IMR-90 (cell line): ENCODE results near the gene MEF2D. TPM values are rescaled to one million over a fixed set of nuclear protein-coding genes. Genes with fewer than 3 reads are reported as not detected.

ENCODE experiments used
- ATAC-seq: fragments of 200-7000 bp; cut with Tn5 transposase; 2 replicates; pipeline ENCODE4 v1.9.1; 2020; ENCODE audit warnings: low read depth, mild to moderate bottlenecking, moderate library complexity
- BruUV-seq: library from RNA; stranded (reverse); fragments of 400-500 nt; replicated peaks from 2 replicates; lab custom pipeline; 2021; lab: Mats Ljungman, UMichigan
- CTCF ChIA-PET: fragments of 300-600 bp; formaldehyde crosslinking; extraction: SDS; loops from one replicate; lab custom pipeline; 2021; ENCODE audit warnings: antibody characterized with exemption; lab: Yijun Ruan, JAX
- POLR2A ChIA-PET: fragments of 300-600 bp; sonication (Branson Sonifier 250); formaldehyde crosslinking; loops from one replicate; lab custom pipeline; 2022; ENCODE audit warnings: antibody characterized with exemption; ENCODE audit not compliant: unreplicated experiment; lab: Charles Lee
- DNase-seq: peaks from one replicate; pipeline ENCODE4 v3.0.0; 2013
- H2AFZ ChIP-seq: replicated peaks from 2 replicates; pipeline ENCODE3; 2013; ENCODE audit warnings: low read length, mild to moderate bottlenecking; ENCODE audit not compliant: poor library complexity
- H2AK5ac ChIP-seq: 2 replicates; pipeline ENCODE4 v1.6.1; 2013; ENCODE audit warnings: low read depth, low read length, inconsistent platforms
- H2AK9ac ChIP-seq: replicated peaks from 2 replicates; pipeline ENCODE3; 2013; ENCODE audit warnings: mild to moderate bottlenecking, low read depth, low read length, moderate library complexity; ENCODE audit not compliant: poor library complexity
- H2BK120ac ChIP-seq: 2 replicates; pipeline ENCODE4 v1.6.1; 2013; ENCODE audit warnings: low read depth, low read length, inconsistent platforms
- H2BK15ac ChIP-seq: 3 replicates; pipeline ENCODE4 v1.6.1; 2013; ENCODE audit warnings: low read depth, low read length, inconsistent platforms
- H2BK20ac ChIP-seq: 2 replicates; pipeline ENCODE4 v1.6.1; 2013; ENCODE audit warnings: low read depth, mild to moderate bottlenecking, inconsistent platforms, low read length, moderate library complexity
- H2BK5ac ChIP-seq: 2 replicates; pipeline ENCODE4 v1.6.1; 2013; ENCODE audit warnings: mild to moderate bottlenecking, low read depth, low read length, inconsistent platforms; ENCODE audit not compliant: poor library complexity, severe bottlenecking
- H3K14ac ChIP-seq: replicated peaks from 2 replicates; pipeline ENCODE4 v1.6.1; 2013; ENCODE audit warnings: low read depth, low read length, inconsistent platforms
- H3K18ac ChIP-seq: 2 replicates; pipeline ENCODE4 v1.6.1; 2013; ENCODE audit warnings: low read depth, low read length, control low read depth
- H3K23ac ChIP-seq: 2 replicates; pipeline ENCODE4 v1.6.1; 2013; ENCODE audit warnings: low read depth, low read length, inconsistent platforms
- H3K27ac ChIP-seq: 2 replicates; pipeline ENCODE4 v1.5.1; 2013; ENCODE audit warnings: mild to moderate bottlenecking, control low read depth, low read length; ENCODE audit not compliant: insufficient read depth
- H3K27me3 ChIP-seq: 2 replicates; pipeline ENCODE4 v1.6.1; 2013; ENCODE audit warnings: low read length; ENCODE audit not compliant: control insufficient read depth, insufficient read depth
- H3K36me3 ChIP-seq: 2 replicates; pipeline ENCODE4 v1.6.1; 2013; ENCODE audit warnings: low read length, mixed read lengths; ENCODE audit not compliant: control insufficient read depth, insufficient read depth
- H3K4ac ChIP-seq: 2 replicates; pipeline ENCODE4 v1.6.1; 2013; ENCODE audit warnings: low read depth, low read length, inconsistent platforms
- H3K4me1 ChIP-seq: 2 replicates; pipeline ENCODE4 v1.6.1; 2013; ENCODE audit warnings: low read length, mixed read lengths; ENCODE audit not compliant: control insufficient read depth, insufficient read depth
- H3K4me2 ChIP-seq: 2 replicates; pipeline ENCODE4 v1.6.1; 2013; ENCODE audit warnings: low read depth, mild to moderate bottlenecking, control low read depth, low read length, moderate library complexity
- H3K4me3 ChIP-seq: 2 replicates; pipeline ENCODE4 v1.5.1; 2013; ENCODE audit warnings: low read depth, mild to moderate bottlenecking, control low read depth, low read length, moderate library complexity; ENCODE audit not compliant: insufficient read depth
- H3K56ac ChIP-seq: 2 replicates; pipeline ENCODE4 v1.6.1; 2013; ENCODE audit warnings: low read length, inconsistent platforms; ENCODE audit not compliant: insufficient read depth; ENCODE audit errors: extremely low read depth
- H3K79me1 ChIP-seq, 2 experiments: 2 replicates each; pipeline ENCODE4 v1.6.1; 2013; ENCODE audit warnings: low read length in 2 of 2, inconsistent platforms in 1 of 2, low read depth in 1 of 2
- H3K9ac ChIP-seq: 2 replicates; pipeline ENCODE4 v1.6.1; 2013; ENCODE audit warnings: low read depth, low read length, control low read depth
- H3K9me1 ChIP-seq: 2 replicates; pipeline ENCODE4 v1.6.1; 2013; ENCODE audit warnings: low read length, inconsistent platforms; ENCODE audit not compliant: insufficient read depth
- H3K9me3 ChIP-seq: 2 replicates; pipeline ENCODE4 v1.6.1; 2013; ENCODE audit warnings: low read length; ENCODE audit not compliant: control insufficient read depth, insufficient read depth
- H4K20me1 ChIP-seq: 2 replicates; pipeline ENCODE4 v1.6.1; 2013; ENCODE audit warnings: low read length, inconsistent platforms; ENCODE audit not compliant: insufficient read depth
- H4K5ac ChIP-seq: 2 replicates; pipeline ENCODE4 v1.6.1; 2013; ENCODE audit warnings: mild to moderate bottlenecking, low read depth, low read length, control low read depth
- H4K8ac ChIP-seq, 2 experiments: 2 replicates each; pipeline ENCODE4 v1.6.1; 2013; ENCODE audit warnings: low read depth in 2 of 2, low read length in 2 of 2, control low read depth in 1 of 2, inconsistent platforms in 1 of 2
- H4K91ac ChIP-seq: 2 replicates; pipeline ENCODE4 v1.6.1; 2013; ENCODE audit warnings: low read depth, low read length, inconsistent platforms; ENCODE audit not compliant: insufficient read depth
- BHLHE40 ChIP-seq: fragments of 150-350 bp; IDR thresholded peaks from 2 replicates; pipeline ENCODE4 v1.6.1; 2016; ENCODE audit warnings: mild to moderate bottlenecking, low read depth, low read length
- CHD1 ChIP-seq: IDR thresholded peaks from 2 replicates; pipeline ENCODE4 v1.6.1; 2012; ENCODE audit warnings: low read depth, low read length, improper control_type of control experiment
- CTCF ChIP-seq: conservative IDR thresholded peaks from 2 replicates; pipeline ENCODE4 v1.5.1; 2012; ENCODE audit warnings: mild to moderate bottlenecking, low read depth, low read length, improper control_type of control experiment
- ELK1 ChIP-seq: fragments of 150-350 bp; IDR thresholded peaks from 2 replicates; pipeline ENCODE4 v1.6.1; 2016; ENCODE audit warnings: low read depth, mild to moderate bottlenecking, low read length, moderate library complexity, borderline replicate concordance
- MAFK ChIP-seq: IDR thresholded peaks from 2 replicates; pipeline ENCODE4 v1.6.1; 2012; ENCODE audit warnings: low read depth, low read length, improper control_type of control experiment
- MAZ ChIP-seq: IDR thresholded peaks from 2 replicates; pipeline ENCODE4 v1.6.1; 2012; ENCODE audit warnings: low read depth, mild to moderate bottlenecking, low read length, improper control_type of control experiment, moderate library complexity, borderline replicate concordance
- MXI1 ChIP-seq: IDR thresholded peaks from 2 replicates; pipeline ENCODE4 v1.6.1; 2012; ENCODE audit warnings: low read depth, mild to moderate bottlenecking, low read length, moderate library complexity, borderline replicate concordance
- NFE2L2 ChIP-seq: fragments of 150-350 bp; IDR thresholded peaks from 2 replicates; pipeline ENCODE4 v1.6.1; 2016; ENCODE audit warnings: low read depth, mild to moderate bottlenecking, low read length
- POLR2A ChIP-seq: IDR thresholded peaks from 2 replicates; pipeline ENCODE4 v1.6.1; 2012; ENCODE audit warnings: mild to moderate bottlenecking, low read depth, low read length
- RAD21 ChIP-seq: IDR thresholded peaks from 2 replicates; pipeline ENCODE4 v1.6.1; 2012; ENCODE audit warnings: low read length, improper control_type of control experiment
- RCOR1 ChIP-seq: IDR thresholded peaks from 2 replicates; pipeline ENCODE4 v1.6.1; 2012; ENCODE audit warnings: mild to moderate bottlenecking, low read length, improper control_type of control experiment; ENCODE audit not compliant: insufficient replicate concordance
- RFX5 ChIP-seq: IDR thresholded peaks from 2 replicates; pipeline ENCODE4 v1.8.0; 2012; ENCODE audit warnings: low read depth, mild to moderate bottlenecking, low read length, moderate library complexity
- WGBS, 2 experiments: methylation state at CpG; one replicate each; pipeline versions ENCODE4 v1.1.5 to v1.1.7; 2013; ENCODE audit warnings: missing lambda C conversion rate in 2 of 2; ENCODE audit not compliant: insufficient read length in 1 of 2; ENCODE audit errors: extremely low coverage in 2 of 2; 5-methylcytosine and 5-hydroxymethylcytosine counted together
- dilution Hi-C: fragments of 300-500 bp; cut with HindIII; formaldehyde crosslinking; loops from one replicate; pipeline ENCODE4 v1.14.3; 2018; ENCODE audit warnings: low sequenced_read_pairs; ENCODE audit not compliant: unreplicated experiment
- in situ Hi-C: fragments of 300-500 bp; cut with MboI; formaldehyde crosslinking; loops from 3 replicates; pipeline ENCODE4 v1.14.3; 2019; ENCODE audit warnings: low sequenced_read_pairs, inconsistent platforms, mixed read lengths
- intact Hi-C: fragments of 100-400 bp; cut with micrococcal nuclease; formaldehyde crosslinking; loops from 2 replicates; pipeline ENCODE4 v1.10.0; 2022
- polyA plus RNA-seq, 3 experiments: library from polyadenylated mRNA; depleted of rRNA; stranded (reverse); fragments of >200 nt; gene quantifications; 2 replicates each; pipeline ENCODE4 v1.2.3, GENCODE V29; 2012; ENCODE audit warnings: low replicate concordance in 1 of 3
- total RNA-seq: library from RNA; depleted of rRNA; stranded (reverse); fragments of >200 nt; gene quantifications from 2 replicates; pipeline ENCODE4 v1.2.3, GENCODE V29; 2012

The MEF2D gene
- total and polyA plus RNA-seq, 2 of the 4 experiments (the other 2 are of a cell fraction): 2.9 to 20.0 TPM

GRCh38 chr1:156467906-156468305 lies 32.7 kb downstream of the MEF2D start:
- no peak overlapping the region for H2BK120ac ChIP-seq
- H4K91ac ChIP-seq: no peak overlapping the region
- BruUV-seq: no TSS peak
- H2BK5ac ChIP-seq: no peak overlapping the region
- H4K5ac ChIP-seq: no peak overlapping the region
- H3K4ac ChIP-seq: no peak overlapping the region
- DNase-seq: no peak
- no peak overlapping the region for H3K9ac ChIP-seq
- no peaks in the 10 kb centered on the region for H3K27me3 ChIP-seq
- 92% methylated on average over 12 of the region's 18 CpGs; no CpG with 5 or more reads in 1 of the 2 experiments for WGBS, 2 experiments
- H3K23ac ChIP-seq: no peak overlapping the region
- H3K14ac ChIP-seq: no peak overlapping the region
- no peak for ATAC-seq
- H3K4me3 ChIP-seq: no peak overlapping the region
- H3K56ac ChIP-seq: no peak overlapping the region
- no peak overlapping the region for H3K27ac ChIP-seq
- no peak overlapping the region for H4K8ac ChIP-seq
- no peak overlapping the region for H3K18ac ChIP-seq
- in situ Hi-C loops: no loop called here
- intact Hi-C loops: no loop called here
- no peak for TF ChIP-seq BHLHE40
- TF ChIP-seq MXI1: no peak
- no peak for TF ChIP-seq RFX5
- TF ChIP-seq MAFK: no peak
- no peak for TF ChIP-seq RCOR1
- TF ChIP-seq POLR2A: no peak
- no peak for TF ChIP-seq CTCF
- no peak for TF ChIP-seq ELK1
- TF ChIP-seq NFE2L2: no peak
- no peak for TF ChIP-seq MAZ
- no peak for TF ChIP-seq RAD21
- TF ChIP-seq CHD1: no peak
- peaks cover 70% of the 10 kb centered on the region for H3K36me3 ChIP-seq
- no peak overlapping the region for H2AFZ ChIP-seq
- no peaks in the 10 kb centered on the region for H3K9me3 ChIP-seq
- H3K4me1 ChIP-seq: peaks cover 10% of the 10 kb centered on the region
- H3K79me1 ChIP-seq: peaks cover 24 to 64% of the 10 kb centered on the region in 2 experiments
- CTCF ChIA-PET: no interaction called here
- peaks cover 31% of the 10 kb centered on the region for H4K20me1 ChIP-seq
- no peak overlapping the region for H2AK9ac ChIP-seq
- H2BK20ac ChIP-seq: no peak overlapping the region
- H3K4me2 ChIP-seq: no peak overlapping the region
- POLR2A ChIA-PET: no interaction called here
- dilution Hi-C loops: no loop called here
- H2BK15ac ChIP-seq: no peak overlapping the region
- peaks cover 18% of the 10 kb centered on the region for H3K9me1 ChIP-seq
- H2AK5ac ChIP-seq: no peak overlapping the region
